Fibroblast of mammary gland (primary cell): ENCODE data around the gene GPR155.
A peak's percentile ranks its signal among the peaks of the same experiment; 100 is the strongest.

Experiments
- DNase-seq: peaks from one replicate; pipeline ENCODE4 v3.0.0-alpha.2; 2010; ENCODE audit warnings: low read depth
- H3K4me3 ChIP-seq: 2 replicates; pipeline ENCODE4 v1.5.1; 2011; ENCODE audit warnings: low read depth, mild to moderate bottlenecking, low read length, moderate library complexity; ENCODE audit not compliant: control insufficient read depth
- TF ChIP-seq, protein P1 (sequence below): conservative IDR thresholded peaks from 2 replicates; pipeline ENCODE4 v1.5.1; 2011; ENCODE audit warnings: low read depth, low read length, inconsistent platforms; ENCODE audit not compliant: control insufficient read depth, insufficient read depth

The GPR155 gene, protein sequence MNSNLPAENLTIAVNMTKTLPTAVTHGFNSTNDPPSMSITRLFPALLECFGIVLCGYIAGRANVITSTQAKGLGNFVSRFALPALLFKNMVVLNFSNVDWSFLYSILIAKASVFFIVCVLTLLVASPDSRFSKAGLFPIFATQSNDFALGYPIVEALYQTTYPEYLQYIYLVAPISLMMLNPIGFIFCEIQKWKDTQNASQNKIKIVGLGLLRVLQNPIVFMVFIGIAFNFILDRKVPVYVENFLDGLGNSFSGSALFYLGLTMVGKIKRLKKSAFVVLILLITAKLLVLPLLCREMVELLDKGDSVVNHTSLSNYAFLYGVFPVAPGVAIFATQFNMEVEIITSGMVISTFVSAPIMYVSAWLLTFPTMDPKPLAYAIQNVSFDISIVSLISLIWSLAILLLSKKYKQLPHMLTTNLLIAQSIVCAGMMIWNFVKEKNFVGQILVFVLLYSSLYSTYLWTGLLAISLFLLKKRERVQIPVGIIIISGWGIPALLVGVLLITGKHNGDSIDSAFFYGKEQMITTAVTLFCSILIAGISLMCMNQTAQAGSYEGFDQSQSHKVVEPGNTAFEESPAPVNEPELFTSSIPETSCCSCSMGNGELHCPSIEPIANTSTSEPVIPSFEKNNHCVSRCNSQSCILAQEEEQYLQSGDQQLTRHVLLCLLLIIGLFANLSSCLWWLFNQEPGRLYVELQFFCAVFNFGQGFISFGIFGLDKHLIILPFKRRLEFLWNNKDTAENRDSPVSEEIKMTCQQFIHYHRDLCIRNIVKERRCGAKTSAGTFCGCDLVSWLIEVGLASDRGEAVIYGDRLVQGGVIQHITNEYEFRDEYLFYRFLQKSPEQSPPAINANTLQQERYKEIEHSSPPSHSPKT

DNA sequence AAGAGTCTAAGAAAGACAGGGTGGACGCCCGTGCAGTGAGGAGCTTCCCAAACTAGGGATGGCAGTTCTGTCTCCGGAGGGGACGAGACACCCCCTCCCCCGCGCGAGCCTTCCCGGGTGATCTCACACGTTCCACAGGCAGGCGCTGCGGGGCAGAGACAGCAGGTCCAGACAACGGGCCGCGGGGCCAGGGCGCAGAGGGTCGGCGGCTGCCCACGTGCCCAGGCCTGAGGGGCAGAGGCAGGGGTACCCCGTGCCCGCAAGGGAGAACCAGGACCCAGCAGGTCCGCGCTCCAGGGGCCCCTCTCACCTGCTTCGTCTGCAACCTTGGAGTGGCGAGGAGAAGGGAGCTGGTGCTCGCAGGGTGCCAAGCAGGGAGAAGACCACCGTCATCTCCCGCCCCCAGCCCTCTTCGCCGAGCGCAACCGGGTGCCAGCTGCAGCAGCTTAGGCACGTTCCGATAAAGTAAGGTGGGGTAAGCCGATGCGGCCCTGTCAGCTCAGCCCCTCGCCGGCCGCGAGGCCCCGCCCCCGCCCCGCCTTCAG, at the start of gene GPR155:
GPR155 (minus strand) TSS at position 467 of the 545 bp plus-strand sequence. CDS start 5,073 bp downstream, outside the sequence.
- peak within 1 kb of the TSS; percentile 85 for H3K4me3 ChIP-seq
- DNase-seq: peak; percentile 13
- TF ChIP-seq, protein P1, sequence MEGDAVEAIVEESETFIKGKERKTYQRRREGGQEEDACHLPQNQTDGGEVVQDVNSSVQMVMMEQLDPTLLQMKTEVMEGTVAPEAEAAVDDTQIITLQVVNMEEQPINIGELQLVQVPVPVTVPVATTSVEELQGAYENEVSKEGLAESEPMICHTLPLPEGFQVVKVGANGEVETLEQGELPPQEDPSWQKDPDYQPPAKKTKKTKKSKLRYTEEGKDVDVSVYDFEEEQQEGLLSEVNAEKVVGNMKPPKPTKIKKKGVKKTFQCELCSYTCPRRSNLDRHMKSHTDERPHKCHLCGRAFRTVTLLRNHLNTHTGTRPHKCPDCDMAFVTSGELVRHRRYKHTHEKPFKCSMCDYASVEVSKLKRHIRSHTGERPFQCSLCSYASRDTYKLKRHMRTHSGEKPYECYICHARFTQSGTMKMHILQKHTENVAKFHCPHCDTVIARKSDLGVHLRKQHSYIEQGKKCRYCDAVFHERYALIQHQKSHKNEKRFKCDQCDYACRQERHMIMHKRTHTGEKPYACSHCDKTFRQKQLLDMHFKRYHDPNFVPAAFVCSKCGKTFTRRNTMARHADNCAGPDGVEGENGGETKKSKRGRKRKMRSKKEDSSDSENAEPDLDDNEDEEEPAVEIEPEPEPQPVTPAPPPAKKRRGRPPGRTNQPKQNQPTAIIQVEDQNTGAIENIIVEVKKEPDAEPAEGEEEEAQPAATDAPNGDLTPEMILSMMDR: no peak

DNA sequence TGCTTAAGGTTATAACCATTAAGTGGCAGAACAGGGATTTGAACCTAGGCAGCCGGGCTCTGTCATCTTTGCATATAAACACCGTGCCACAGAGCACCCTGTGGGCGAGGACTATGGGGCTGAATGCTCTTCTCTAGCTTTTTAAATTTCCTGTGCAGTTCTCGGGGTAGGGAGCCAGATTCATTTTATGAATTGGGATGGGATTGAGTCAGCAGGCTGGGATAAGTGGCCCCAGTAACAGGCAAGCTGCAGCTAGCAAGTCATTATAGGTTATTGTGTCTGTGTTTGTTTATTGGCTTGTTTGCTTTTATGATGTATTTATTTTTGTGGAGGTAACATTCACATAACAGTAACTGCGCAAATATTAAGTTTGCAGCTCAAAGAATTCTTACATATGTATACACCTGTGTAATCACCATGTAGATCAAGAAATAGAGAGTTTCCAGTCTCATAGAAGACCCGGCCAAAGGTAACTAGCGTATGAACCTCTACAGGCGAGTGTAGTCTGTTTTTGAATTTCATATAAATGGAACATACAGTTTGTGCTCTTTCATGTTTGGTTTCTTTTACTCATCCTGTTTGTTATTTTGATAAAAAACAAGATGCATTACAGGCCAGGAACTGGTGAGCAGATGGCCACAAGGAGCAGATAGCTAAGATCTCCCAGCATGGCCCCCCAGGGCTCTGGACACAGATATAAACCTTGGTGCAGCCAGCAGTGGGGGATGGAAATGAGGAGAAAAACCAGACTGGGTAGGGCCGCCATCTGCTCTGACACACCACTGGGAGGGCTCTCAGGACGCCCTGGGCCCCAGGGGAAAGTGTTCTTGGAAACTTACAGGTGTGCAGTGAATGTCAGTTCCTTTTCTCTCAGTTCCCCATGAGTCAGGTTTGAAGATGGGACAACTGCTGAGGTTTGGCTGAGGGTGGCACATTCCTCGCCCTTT, 49.2 kb upstream of the GPR155 start:
- no peak for DNase-seq
- TF ChIP-seq, protein P1: no peak
- no peak overlapping the region for H3K4me3 ChIP-seq

DNA sequence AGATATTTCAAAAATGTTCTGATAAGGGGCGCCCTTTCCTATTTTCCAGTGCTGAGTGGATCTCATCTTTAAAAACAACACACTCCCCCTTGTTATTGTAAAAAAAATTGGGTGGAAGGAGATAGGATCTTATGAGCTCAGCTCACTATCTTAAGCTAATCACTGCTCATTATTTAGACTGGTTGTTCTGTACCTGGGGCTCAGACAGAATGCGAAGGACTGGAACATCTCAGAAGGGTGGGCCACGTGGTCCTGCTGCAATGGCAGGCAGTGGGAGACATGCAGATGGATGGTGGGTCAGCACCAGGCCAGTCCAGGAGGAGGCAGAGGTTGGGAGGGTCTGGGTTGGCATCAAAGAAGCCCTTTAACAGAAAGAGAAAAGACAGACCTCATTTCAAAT, 48.3 kb upstream of the GPR155 start:
- H3K4me3 ChIP-seq: no peak overlapping the region
- TF ChIP-seq, protein P1: no peak
- DNase-seq: no peak

DNA sequence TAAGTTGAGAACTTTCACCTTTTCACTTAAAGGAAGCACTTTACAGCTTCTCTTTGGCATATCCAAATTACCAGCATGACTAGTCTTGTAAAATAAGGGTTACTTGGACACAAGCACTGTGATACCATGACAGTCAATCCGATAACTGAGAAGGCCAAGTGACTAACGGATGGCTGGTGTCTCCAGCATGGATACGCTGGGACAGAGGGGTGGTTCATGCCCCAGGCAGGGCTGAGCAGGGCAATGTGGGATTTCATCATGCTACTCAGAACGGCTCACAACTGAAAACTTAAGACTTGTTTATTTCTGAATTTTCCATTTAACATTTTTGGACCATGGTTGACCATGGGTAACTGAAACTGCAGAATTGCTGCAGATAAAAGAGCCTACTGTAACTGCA, 43.1 kb upstream of the GPR155 start:
- DNase-seq: no peak
- TF ChIP-seq, protein P1: no peak
- H3K4me3 ChIP-seq: no peak overlapping the region

DNA sequence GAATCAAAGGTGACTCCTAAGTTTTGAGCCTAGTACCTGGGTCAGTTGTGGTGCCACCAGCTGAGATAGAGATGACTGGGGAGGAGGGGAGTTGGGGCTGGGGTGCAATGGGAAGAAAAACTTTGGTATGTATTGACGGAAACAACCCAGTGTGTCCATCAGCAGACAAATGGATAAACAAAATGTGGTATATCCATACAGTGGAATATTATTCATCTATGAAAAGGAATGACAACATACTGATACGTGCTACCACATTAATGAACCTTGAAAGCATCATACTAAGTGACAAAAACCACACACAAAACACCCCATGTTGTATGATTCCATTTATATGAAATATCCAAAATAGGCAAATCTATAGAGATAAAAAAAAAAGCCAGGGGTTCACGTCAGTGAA, 41.1 kb upstream of the GPR155 start:
- TF ChIP-seq, protein P1: no peak
- DNase-seq: no peak
- H3K4me3 ChIP-seq: no peak overlapping the region
